HCT116 (cell line): ENCODE data around the gene STAP2. TPM values are rescaled to one million over a fixed set of nuclear protein-coding genes. Genes with fewer than 3 reads are reported as not detected.

ENCODE experiments used
- ATAC-seq: fragments of 200-7000 bp; cut with Tn5 transposase; 2 replicates; pipeline ENCODE4 v1.9.1; 2020; ENCODE audit warnings: mild to moderate bottlenecking, moderate library complexity
- BruUV-seq: library from RNA; stranded (reverse); fragments of 400-500 nt; replicated peaks from 2 replicates; lab custom pipeline; 2021; lab: Mats Ljungman, UMichigan
- CTCF ChIA-PET: fragments of 300-600 bp; sonication (Branson Sonifier 250); formaldehyde crosslinking; loops from one replicate; lab custom pipeline; 2021; ENCODE audit warnings: antibody characterized with exemption; lab: Charles Lee
- POLR2A ChIA-PET: fragments of 300-600, 350-600 bp; sonication (Branson Sonifier 250); formaldehyde crosslinking; loops from one replicate; lab custom pipeline; 2021; ENCODE audit warnings: antibody characterized with exemption; lab: Charles Lee
- RAD21 ChIA-PET, 2 experiments: fragments of 300-600 bp; sonication (Branson Sonifier 250); formaldehyde crosslinking; loops; one replicate each; lab custom pipeline; 2023; ENCODE audit warnings: low total read pairs in 2 of 2; ENCODE audit not compliant: uncharacterized antibody in 2 of 2, unreplicated experiment in 2 of 2, low non-redundant PET in 1 of 2; lab: Charles Lee
- DNase-seq: peaks from one replicate; pipeline ENCODE4 v3.0.0-alpha.2; 2010; ENCODE audit warnings: low read depth, low spot score
- H2AFZ ChIP-seq: fragments of 200-600 bp; shearing (Covaris generic), sonication (generic); 2 replicates; pipeline ENCODE4 v1.6.1; 2017; ENCODE audit warnings: low read depth, mixed run types, mixed read lengths, antibody characterized with exemption, low read length; ENCODE audit not compliant: poor library complexity, severe bottlenecking
- H3K27ac ChIP-seq: 2 replicates; pipeline ENCODE4 v1.5.1; 2012; ENCODE audit warnings: low read depth, low read length
- H3K27me3 ChIP-seq: fragments of 200-600 bp; sonication (generic); 2 replicates; pipeline ENCODE4 v1.6.1; 2016; ENCODE audit warnings: mixed run types, low read length, mixed read lengths; ENCODE audit not compliant: insufficient read depth
- H3K36me3 ChIP-seq, 2 experiments: fragments of 200-500 bp in 1 of 2; fragments of 200-600 bp in 1 of 2; sonication (Bioruptor generic) in 1 of 2; sonication (generic) in 1 of 2; 2 replicates each; pipeline versions ENCODE4 v1.5.1 to v1.6.1; 2014 to 2016; ENCODE audit warnings: low read length in 2 of 2, inconsistent platforms in 1 of 2, mixed read lengths in 1 of 2, mixed run types in 1 of 2; ENCODE audit not compliant: insufficient read depth in 2 of 2, control insufficient read depth in 1 of 2
- H3K4me1 ChIP-seq, 2 experiments: fragments of 200-600 bp in 1 of 2; sonication (generic) in 1 of 2; 2 replicates each; pipeline versions ENCODE4 v1.5.1 to v1.6.1; 2012 to 2017; ENCODE audit warnings: low read length in 2 of 2, inconsistent platforms in 1 of 2, mild to moderate bottlenecking in 1 of 2, mixed read lengths in 1 of 2, mixed run types in 1 of 2, moderate library complexity in 1 of 2; ENCODE audit not compliant: insufficient read depth in 2 of 2, control insufficient read depth in 1 of 2
- H3K4me2 ChIP-seq: fragments of 200-600 bp; sonication (generic); 2 replicates; pipeline ENCODE4 v1.6.1; 2017; ENCODE audit warnings: mixed run types, low read length, mixed read lengths
- H3K4me3 ChIP-seq, 2 experiments: fragments of 200-600 bp in 1 of 2; sonication (generic) in 1 of 2; replicated peaks in 1 of 2; 2 replicates each; pipeline ENCODE4 v1.5.1; 2011 to 2016; ENCODE audit warnings: low read length in 2 of 2, control low read depth in 1 of 2, low read depth in 1 of 2, mild to moderate bottlenecking in 1 of 2, mixed read lengths in 1 of 2, mixed run types in 1 of 2
- H3K79me2 ChIP-seq: fragments of 200-600 bp; sonication (generic); 2 replicates; pipeline ENCODE4 v1.6.1; 2017; ENCODE audit warnings: mild to moderate bottlenecking, mixed run types, low read length, moderate library complexity, mixed read lengths; ENCODE audit not compliant: insufficient read depth
- H3K9ac ChIP-seq: fragments of 200-600 bp; sonication (generic); 2 replicates; pipeline ENCODE4 v1.6.1; 2016; ENCODE audit warnings: low read length, mixed read lengths
- H3K9me2 ChIP-seq: fragments of 200-600 bp; sonication (generic), shearing (Covaris generic); 2 replicates; pipeline ENCODE4 v1.6.1; 2017; ENCODE audit warnings: mixed run types, mild to moderate bottlenecking, moderate library complexity; ENCODE audit not compliant: insufficient read depth
- H3K9me3 ChIP-seq, 2 experiments: fragments of 200-500 bp in 1 of 2; fragments of 200-600 bp in 1 of 2; sonication (Bioruptor generic) in 1 of 2; sonication (generic) in 1 of 2; 2 replicates each; pipeline ENCODE4 v1.6.1; 2014 to 2017; ENCODE audit warnings: low read length in 2 of 2, mixed read lengths in 2 of 2, inconsistent platforms in 1 of 2, low read depth in 1 of 2, mild to moderate bottlenecking in 1 of 2, mixed run types in 1 of 2, moderate library complexity in 1 of 2; ENCODE audit not compliant: control insufficient read depth in 1 of 2, insufficient read depth in 1 of 2
- H4K20me1 ChIP-seq: fragments of 200-600 bp; sonication (generic), shearing (Covaris generic); 2 replicates; pipeline ENCODE4 v1.6.1; 2017; ENCODE audit warnings: mixed run types, mild to moderate bottlenecking, moderate library complexity; ENCODE audit not compliant: insufficient read depth
- CBX3 ChIP-seq: IDR thresholded peaks from 2 replicates; pipeline ENCODE4 v1.6.1; 2012; ENCODE audit warnings: low read depth
- EGR1 ChIP-seq: IDR thresholded peaks from 2 replicates; pipeline ENCODE4 v1.6.1; 2012; ENCODE audit warnings: low read depth
- ELF1 ChIP-seq: IDR thresholded peaks from 2 replicates; pipeline ENCODE4 v1.6.1; 2012; ENCODE audit warnings: low read depth, borderline replicate concordance
- SRF ChIP-seq: IDR thresholded peaks from 2 replicates; pipeline ENCODE4 v1.6.1; 2012; ENCODE audit warnings: low read depth
- TCF7L2 ChIP-seq: IDR thresholded peaks from 2 replicates; pipeline ENCODE4 v1.7.0; 2011; ENCODE audit warnings: borderline replicate concordance, inconsistent platforms; ENCODE audit not compliant: insufficient read depth, insufficient read length; ENCODE audit errors: extremely low read depth
- ZFX ChIP-seq: fragments of 450-650 bp; IDR thresholded peaks from 2 replicates; pipeline ENCODE4 v1.6.1; 2017
- intact Hi-C: fragments of 100-400 bp; cut with micrococcal nuclease; formaldehyde crosslinking; loops from 2 replicates; pipeline ENCODE4 v1.10.0; 2022
- total RNA-seq: library from RNA; stranded (reverse); gene quantifications from one replicate; pipeline ENCODE4 v1.2.1, GENCODE V29; 2021; ENCODE audit not compliant: unreplicated experiment

The STAP2 gene
- total RNA-seq, 1 experiment from 2014 or later: 2.1 TPM

DNA sequence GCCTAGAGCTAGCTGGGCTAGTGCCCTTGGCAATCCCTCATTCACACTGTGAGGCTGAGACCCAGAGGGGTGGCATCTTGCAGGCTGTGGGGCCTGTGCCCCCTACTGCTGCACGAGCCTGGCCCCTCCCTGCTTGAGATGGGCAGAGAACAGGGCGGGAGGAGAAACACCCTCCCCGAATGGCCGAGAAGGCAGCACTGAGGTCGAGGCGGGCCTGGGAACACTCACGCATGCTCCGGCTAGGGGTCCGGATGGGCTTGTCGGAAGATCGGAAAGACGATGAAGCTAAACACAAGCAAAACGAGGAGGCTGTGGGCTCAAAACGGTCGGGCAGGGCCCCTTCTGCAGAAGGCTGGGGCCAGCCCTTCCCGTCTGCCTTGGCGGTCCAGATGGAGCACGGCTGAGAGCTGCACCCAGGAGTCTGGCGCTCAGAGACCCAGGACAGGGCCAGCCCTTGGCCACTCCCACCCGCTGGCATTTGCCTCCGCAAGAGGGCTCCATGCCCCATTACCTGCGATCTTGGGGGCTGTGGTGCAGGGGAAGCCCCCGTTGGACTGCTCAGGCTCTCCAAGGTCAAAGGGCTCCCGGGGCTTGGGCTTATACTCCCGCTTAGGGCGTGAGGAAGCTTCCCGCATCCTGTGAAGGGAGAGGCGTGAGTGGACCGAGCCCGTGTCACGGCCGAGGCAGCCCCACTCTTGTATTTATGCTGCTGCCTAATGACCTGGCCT, 23.6 kb upstream of the STAP2 start:
- no peaks in the 10 kb centered on the region for H3K9me3 ChIP-seq
- no peak for ATAC-seq
- no peak overlapping the region for H3K4me3 ChIP-seq
- TF ChIP-seq ZFX (no peak), ELF1 (no peak), SRF (no peak)
- TF ChIP-seq, all 23 proteins: peak for 0
- Histone ChIP-seq H3K36me3 (peaks cover 5 to 11% of the 10 kb centered on the region in 2 experiments; a peak in 2 of 4 replicates), H4K20me1 (no peaks in the 10 kb centered on the region), H3K27ac (peak overlapping the region; percentile 43; the same call in 1 of the 2 replicates), H3K79me2 (peaks cover 6% of the 10 kb centered on the region; the same call in 1 of the 2 replicates), H2AFZ (no peak overlapping the region), H3K9ac (no peak overlapping the region), H3K9me2 (no peaks in the 10 kb centered on the region), H3K27me3 (no peaks in the 10 kb centered on the region), H3K4me1 (peaks cover 6 to 23% of the 10 kb centered on the region in 2 experiments; a peak in 3 of 4 replicates), H3K4me2 (0 out of 2 replicates have a peak overlapping the region, but pooled peaks have one; percentile 17)
- ChIA-PET CTCF (interaction anchor here (0.7 to 2.2 kb wide), 3 partner anchors 10 to 95 kb away, joined by 3 to 9 read pairs (median 6); no protein-coding TSS in a partner anchor), RAD21 (interaction anchor here in 1 of 2 experiments (0.6 kb wide), 1 partner anchor 37 kb away, joined by 4 read pairs; no protein-coding TSS in a partner anchor), POLR2A (no interaction called here)
- intact Hi-C loops: loop anchor here (5.0 kb wide), 1 partner anchor 40 kb away; the partner anchor contains the start of genes CHAF1A and SH3GL1
- no TSS peak for BruUV-seq
- DNase-seq: no peak

DNA sequence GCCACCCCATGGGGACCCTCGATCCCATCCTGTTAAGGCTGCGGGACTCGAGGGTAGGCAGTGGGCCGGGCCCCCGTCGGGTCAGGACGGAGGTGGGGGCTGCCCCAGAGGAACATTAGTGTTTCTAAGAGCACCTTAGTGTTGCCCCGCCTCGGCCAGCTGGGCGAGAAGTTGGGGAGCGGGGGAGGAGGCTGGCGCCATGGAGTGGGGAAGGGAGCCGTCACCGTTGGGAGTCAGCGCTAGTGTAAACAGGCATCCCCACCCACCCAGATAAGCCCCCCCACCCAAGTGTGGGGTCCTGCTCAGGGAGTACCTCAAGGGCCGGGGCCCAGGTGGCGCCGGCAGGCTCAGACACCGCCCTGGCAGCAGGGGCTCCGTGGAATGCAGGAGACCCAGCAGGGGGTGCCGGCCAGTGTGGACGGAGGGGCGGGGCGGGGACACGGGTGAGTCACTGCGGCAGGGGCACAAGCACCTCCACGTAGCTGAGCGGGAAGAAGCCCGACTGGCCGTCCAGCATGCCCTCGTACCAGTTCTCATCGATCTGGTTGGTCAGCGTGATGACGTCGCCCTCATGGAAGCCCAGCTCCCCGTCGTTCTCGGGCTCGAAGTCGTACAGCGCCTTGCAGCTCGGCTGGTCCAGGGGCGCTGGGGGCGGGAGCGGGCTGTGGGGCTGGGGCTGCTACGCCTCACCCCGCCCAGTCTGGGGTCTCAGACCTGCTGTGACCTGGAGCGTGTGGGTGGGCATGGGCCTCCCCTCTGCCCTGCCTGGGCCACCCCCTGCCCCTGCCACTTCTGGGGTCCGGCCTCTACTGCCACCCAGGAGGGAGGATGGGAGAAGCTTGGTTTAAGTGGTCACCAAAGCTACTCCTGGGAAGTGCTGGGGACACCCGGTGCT, 22.8 kb upstream of the STAP2 start:
- CTCF ChIA-PET: interaction anchor here (0.7 to 2.1 kb wide), 2 partner anchors 9 to 94 kb away, joined by 3 to 6 read pairs; no protein-coding TSS in a partner anchor
- peaks cover 5 to 11% of the 10 kb centered on the region in 2 experiments; a peak in 2 of 4 replicates for H3K36me3 ChIP-seq
- no TSS peak for BruUV-seq

More for the DNA sequence above, 22.8 kb upstream of the STAP2 start:
- Histone ChIP-seq H3K27ac (peak overlapping the region; percentile 47; the same call in 1 of the 2 replicates), H3K79me2 (no peaks in the 10 kb centered on the region), H3K4me3 (no peak overlapping the region), H3K4me1 (peaks cover 6 to 23% of the 10 kb centered on the region in 2 experiments; a peak in 3 of 4 replicates), H4K20me1 (no peaks in the 10 kb centered on the region), H3K9me2 (no peaks in the 10 kb centered on the region), H3K4me2 (peak overlapping the region; percentile 17; the same call in 1 of the 2 replicates), H3K27me3 (no peaks in the 10 kb centered on the region), H3K9ac (no peak overlapping the region), H2AFZ (no peak overlapping the region), H3K9me3 (no peaks in the 10 kb centered on the region)
- ATAC-seq (peak; percentile 23), DNase-seq (no peak)
- intact Hi-C loops: loop anchor here (5.0 kb wide), 1 partner anchor 41 kb away; the partner anchor contains the start of genes CHAF1A and SH3GL1
- no peak for TF ChIP-seq TCF7L2
- no peak for TF ChIP-seq CBX3
- TF ChIP-seq EGR1: no peak
- ChIA-PET RAD21 (interaction anchor here in 1 of 2 experiments (0.6 kb wide), 1 partner anchor 38 kb away, joined by 4 read pairs; no protein-coding TSS in a partner anchor), POLR2A (no interaction called here)
